NCI-H2227 treated with DMSO at 0.1 percent for 48 hours (cell line): ENCODE measurements around the gene MMP24.
"Not testable (repeated sequence)": the region's sequence is repeated elsewhere in the genome, so short reads cannot be mapped to it uniquely, and the experiment has no call there.

Experiments
- DNase-seq: peaks from one replicate; lab custom pipeline; 2025; lab: John Stamatoyannopoulos, UW

MMP24 gene

GRCh38 chr20:35260426-35260825 is 33.9 kb downstream of the MMP24 start:
- DNase-seq: no peak

- not testable (repeated sequence) for DNase-seq
These were observed 35.8 kb downstream of the MMP24 start for GRCh38 chr20:35262321-35262720.

GRCh38 chr20:35262731-35263531 is 36.4 kb downstream of the MMP24 start:
- peak; percentile 30 for DNase-seq

GRCh38 chr20:35263532-35264341 is 37.2 kb downstream of the MMP24 start:
- no peak for DNase-seq

GRCh38 chr20:35264755-35265154 is 38.3 kb downstream of the MMP24 start:
- no peak for DNase-seq

GRCh38 chr20:35267092-35267491 is 40.6 kb downstream of the MMP24 start:
- no peak for DNase-seq

- peak; percentile 46 for DNase-seq
These were observed 42.7 kb downstream of the MMP24 start for GRCh38 chr20:35269055-35269781.

- no peak for DNase-seq
These were observed 43.8 kb downstream of the MMP24 start for GRCh38 chr20:35270021-35270902.

- no peak for DNase-seq
These were observed 44.8 kb downstream of the MMP24 start for GRCh38 chr20:35271073-35271882.

GRCh38 chr20:35271904-35272303 is 45.4 kb downstream of the MMP24 start:
- no peak for DNase-seq

- no peak for DNase-seq
These were observed 47.1 kb downstream of the MMP24 start for GRCh38 chr20:35273449-35274171.

- DNase-seq: no peak
These were observed 47.9 kb downstream of the MMP24 start for GRCh38 chr20:35274172-35275092.

- DNase-seq: no peak
These were observed 49.3 kb downstream of the MMP24 start for GRCh38 chr20:35275741-35276251.

GRCh38 chr20:35276408-35276807 is 49.9 kb downstream of the MMP24 start:
- DNase-seq: no peak

- DNase-seq: no peak
These were observed 50.6 kb downstream of the MMP24 start for GRCh38 chr20:35277127-35277526.

- peak; percentile 90 for DNase-seq
These were observed 51.3 kb downstream of the MMP24 start, which contains the start of gene MMP24OS for GRCh38 chr20:35277531-35278395. Gene MMP24OS, minus strand, starts transcription at chr20:35278122. Its CDS starts 193 bp downstream, at chr20:35277929.

GRCh38 chr20:35279040-35279439 is 52.5 kb downstream of the MMP24 start:
- no peak for DNase-seq
